Retinal pigment epithelial cell (primary cell): ENCODE data around the gene MED6.

Source experiments
- DNase-seq: peaks from one replicate; pipeline ENCODE4 v3.0.0-alpha.2; 2010; ENCODE audit warnings: low read depth
- H3K4me3 ChIP-seq: 2 replicates; pipeline ENCODE4 v1.5.1; 2011; ENCODE audit warnings: mild to moderate bottlenecking, low read length, control low read depth, moderate library complexity
- CTCF ChIP-seq: conservative IDR thresholded peaks from 2 replicates; pipeline ENCODE4 v1.5.1; 2011; ENCODE audit warnings: low read depth, low read length, control low read depth, inconsistent platforms

The MED6 gene

GRCh38 chr14:70642303-70643235, 42.1 kb upstream of the MED6 start:
- H3K4me3 ChIP-seq = peak overlapping the region; percentile 63
- TF ChIP-seq CTCF = no peak
- no peak for DNase-seq

GRCh38 chr14:70641548-70642302, 41.3 kb upstream of the MED6 start, which contains the start of gene TTC9:
Gene TTC9 (plus strand): TSS chr14:70641916. CDS start chr14:70642130, 214 bp downstream.
- TF ChIP-seq CTCF = no peak
- no peak for DNase-seq
- peak within 1 kb of the TSS; percentile 66 for H3K4me3 ChIP-seq

GRCh38 chr14:70640938-70641547, 40.6 kb upstream of the MED6 start:
- no peak for DNase-seq
- TF ChIP-seq CTCF = no peak
- H3K4me3 ChIP-seq = peak overlapping the region; percentile 66

- no peak for TF ChIP-seq CTCF
- no peak for DNase-seq
- no peak overlapping the region for H3K4me3 ChIP-seq
Observed at GRCh38 chr14:70638416-70638815, 38.0 kb upstream of the MED6 start.

GRCh38 chr14:70635971-70636595, 35.6 kb upstream of the MED6 start:
- DNase-seq = no peak
- no peak overlapping the region for H3K4me3 ChIP-seq
- no peak for TF ChIP-seq CTCF

- no peak for TF ChIP-seq CTCF
- H3K4me3 ChIP-seq = no peak overlapping the region
Observed at GRCh38 chr14:70631948-70632347, 31.5 kb upstream of the MED6 start.

More at GRCh38 chr14:70631948-70632347, 31.5 kb upstream of the MED6 start:
- DNase-seq = no peak
